GM19438 (cell line): ENCODE measurements around the gene JMJD1C.
"Not testable (repeated sequence)": the region's sequence is repeated elsewhere in the genome, so short reads cannot be mapped to it uniquely, and the experiment has no call there.

Experiments
- ATAC-seq: cut with Tn5 transposase; IDR thresholded peaks from one replicate; pipeline ENCODE4 v1.9.1; 2021; ENCODE audit warnings: low read depth; ENCODE audit not compliant: unreplicated experiment

Gene JMJD1C

DNA sequence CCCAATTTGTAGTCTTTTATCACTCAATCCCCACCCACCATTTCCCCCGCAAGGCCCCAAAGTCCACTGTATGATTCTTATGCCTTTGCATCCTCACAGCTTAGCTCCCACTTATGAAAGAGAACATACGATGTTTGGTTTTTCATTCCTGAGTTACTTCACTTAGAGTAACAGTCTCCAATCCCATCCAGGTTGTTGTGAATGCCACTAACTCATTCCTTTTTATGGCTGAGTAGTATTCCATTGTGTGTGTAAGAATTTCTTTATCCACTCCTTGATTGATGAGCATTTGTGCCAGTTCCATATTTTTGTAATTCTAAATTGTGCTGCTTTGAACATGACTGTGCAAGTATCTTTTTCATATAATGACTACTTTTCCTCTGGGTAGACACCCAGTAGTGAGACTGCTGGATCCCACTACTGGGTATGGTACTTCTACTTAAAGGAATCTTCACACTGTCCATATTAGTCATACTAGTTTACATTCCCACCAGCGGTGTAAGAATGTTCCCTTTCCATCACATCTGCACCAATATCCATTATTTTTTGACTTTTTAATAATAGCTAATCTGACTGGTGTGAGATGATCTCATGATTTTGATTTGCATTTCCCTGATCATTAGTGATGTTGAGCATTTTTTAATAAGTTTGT, 152.6 kb downstream of the JMJD1C start:
- ATAC-seq: no peak

DNA sequence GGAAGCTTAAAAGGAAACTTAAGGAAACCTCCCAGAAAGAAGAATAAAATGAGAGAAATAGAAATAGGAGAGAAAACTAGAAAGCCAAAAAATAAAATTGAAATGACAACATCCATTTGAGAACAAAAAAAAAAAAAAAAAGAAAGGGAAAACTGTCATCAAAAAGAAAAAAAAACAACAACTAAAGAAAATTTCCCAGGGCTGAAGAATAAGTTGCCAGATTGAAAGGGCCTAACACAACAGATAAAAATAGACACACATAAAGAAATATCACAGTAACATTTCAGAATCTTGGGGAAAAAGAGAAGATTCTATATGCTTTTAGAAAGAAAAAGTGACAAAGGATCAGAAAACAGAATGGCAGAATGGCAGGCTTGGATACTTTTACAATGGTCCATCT, 157.1 kb downstream of the JMJD1C start:
- no peak for ATAC-seq

DNA sequence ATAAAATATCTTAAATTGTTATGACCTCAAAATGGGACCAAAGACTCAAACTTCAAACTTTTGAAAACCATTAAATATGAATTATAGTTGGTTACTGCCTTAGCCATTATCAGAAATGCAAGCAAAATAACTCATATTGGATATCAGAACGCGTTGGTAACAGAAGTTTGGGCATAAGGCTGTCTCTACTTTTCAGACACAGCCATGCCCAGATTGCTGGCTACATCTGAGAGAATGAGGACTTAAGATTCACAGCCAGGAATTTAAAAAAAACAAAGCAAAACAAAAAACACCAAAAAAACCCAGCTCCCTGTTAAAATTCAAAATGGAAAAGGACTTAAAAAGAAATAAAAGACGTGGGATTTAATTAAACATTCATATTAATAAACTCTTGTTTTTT, 161.6 kb downstream of the JMJD1C start:
- ATAC-seq: no peak

DNA sequence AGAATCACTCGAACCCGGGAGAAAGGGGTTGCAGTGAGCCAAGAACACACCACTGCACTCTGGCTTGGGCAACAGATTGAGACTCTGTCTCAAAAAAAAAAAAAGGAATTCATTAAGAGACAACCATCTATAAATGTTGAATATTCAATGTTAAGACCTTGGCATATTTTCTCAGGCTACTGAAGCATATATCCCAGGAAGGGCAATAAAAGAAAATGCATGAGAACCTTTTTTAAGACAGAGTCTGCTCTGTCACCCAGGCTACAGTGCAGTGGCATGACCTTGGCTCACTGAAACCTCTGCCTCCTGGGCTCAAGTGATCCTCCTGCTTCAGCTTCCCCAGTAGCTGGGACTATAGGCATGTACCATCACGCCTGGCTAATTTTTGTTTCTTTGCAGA, 165.0 kb downstream of the JMJD1C start:
- ATAC-seq: no peak

DNA sequence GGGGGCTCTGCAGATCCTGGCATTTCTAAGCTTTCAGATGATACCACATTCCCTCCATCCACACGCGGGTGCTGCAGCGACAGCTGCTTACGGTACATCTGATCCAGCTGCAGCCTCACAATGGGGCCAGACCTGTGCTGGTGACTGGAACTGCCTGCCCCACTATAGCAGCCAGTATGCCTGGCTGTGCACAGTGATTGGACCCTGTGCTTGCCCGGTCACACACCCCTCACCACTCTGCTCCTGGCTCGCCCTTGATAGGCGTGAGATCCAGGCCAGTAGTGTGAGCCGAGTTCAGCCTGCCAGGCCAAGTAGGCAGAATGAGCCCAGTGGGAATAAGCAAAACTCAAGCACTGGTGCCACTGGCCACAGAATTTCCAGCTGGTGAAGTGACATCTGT, 167.8 kb downstream of the JMJD1C start:
- ATAC-seq: no peak

DNA sequence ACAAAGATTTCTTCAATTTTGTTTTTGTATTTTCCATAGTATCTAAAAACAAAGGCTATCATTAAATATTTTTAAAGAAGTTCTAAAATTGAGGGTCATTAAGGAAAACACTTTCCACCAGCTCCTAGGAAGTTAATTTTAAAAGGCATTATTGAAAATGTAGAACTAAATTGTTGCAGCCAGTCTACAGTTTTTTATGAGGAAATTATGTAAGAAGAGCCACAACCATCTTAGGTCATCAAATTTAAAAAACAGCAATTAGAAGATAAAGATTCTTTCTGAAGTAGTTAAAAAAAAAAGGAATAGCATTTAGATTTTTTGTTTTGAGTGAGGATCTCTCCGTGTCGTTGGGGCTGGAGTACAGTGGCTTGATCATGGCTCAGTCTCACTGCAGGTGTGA, 171.0 kb downstream of the JMJD1C start:
- no peak for ATAC-seq

DNA sequence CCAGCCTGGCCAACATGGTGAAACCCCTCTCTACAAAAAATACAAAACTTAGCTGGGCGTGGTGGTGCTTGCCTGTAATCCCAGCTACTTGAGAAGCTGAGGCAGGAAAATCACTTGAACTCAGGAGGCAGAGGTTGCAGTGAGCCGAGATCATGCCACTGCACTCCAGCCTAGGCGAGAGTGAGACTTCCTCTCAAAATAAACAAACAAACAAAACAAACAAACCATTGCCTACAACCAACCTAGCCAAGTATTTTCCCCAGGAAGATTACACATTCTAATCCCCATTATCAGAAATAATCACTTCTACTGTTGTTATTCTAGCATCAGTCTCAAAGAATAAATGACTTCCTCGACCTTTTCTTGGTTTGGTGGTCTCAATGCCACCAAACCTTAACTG, 172.9 kb downstream of the JMJD1C start:
- not testable (repeated sequence) for ATAC-seq

DNA sequence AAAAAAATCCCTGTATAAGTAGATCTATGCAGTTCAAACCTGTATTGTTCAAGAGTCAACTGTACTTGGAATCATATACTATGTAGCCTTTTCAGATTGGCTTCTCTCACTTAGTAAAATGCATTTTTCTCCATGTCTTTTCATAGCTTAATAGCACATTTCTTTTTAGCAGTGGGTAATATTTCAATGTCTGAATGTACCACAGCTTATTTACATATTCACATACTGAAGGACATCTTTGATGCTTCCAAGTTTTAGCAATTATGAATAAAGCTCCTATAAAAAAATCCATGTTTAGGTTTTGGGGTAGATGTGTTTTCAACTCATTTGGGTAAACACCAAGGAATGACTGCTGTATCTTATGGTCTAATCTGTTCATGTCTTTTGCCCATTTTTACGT, 177.6 kb downstream of the JMJD1C start:
- no peak for ATAC-seq

DNA sequence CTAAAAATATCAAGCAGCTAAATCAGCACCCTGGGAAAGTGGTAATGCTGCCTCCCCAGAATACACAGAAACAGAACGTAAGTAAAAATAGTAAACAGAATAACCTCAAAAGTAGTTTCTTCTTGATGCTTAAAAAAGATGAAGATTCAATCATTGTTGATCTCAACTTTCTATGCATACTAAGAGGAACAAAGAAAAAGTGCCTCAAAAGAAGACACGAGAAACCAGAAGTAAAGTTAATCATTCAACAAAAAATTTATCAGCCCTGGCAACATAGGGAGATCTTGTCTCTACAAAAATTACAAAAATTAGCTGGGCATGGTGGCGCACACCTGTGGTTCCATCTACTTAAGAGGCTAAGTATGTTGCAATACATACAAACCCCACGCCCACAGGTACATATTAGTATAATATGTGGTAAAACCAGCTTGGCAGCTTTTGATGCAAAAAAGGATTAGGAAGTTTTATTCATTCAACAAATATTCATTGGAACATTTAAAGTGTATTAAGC, 179.0 kb downstream of the JMJD1C start:
- peak; percentile 80 for ATAC-seq

DNA sequence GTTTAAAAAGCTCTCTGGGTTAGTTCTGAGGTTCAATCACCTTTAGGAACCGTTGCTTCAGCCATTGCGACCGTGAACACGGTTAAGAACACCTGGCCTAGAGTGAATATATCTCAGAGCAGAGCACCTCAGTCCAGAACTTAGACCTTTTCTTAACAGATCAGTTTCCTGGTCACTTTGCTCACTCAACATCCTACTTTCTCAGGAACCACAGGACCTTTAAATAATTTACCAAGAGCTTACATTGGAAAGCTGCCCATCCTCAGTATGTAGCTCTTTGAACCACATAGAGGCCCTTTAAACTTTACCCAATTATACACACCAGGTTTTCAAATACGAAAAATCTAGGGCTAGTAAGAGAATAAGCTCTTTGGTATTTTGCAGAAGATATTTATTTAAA, 179.4 kb downstream of the JMJD1C start:
- ATAC-seq: peak; percentile 77

DNA sequence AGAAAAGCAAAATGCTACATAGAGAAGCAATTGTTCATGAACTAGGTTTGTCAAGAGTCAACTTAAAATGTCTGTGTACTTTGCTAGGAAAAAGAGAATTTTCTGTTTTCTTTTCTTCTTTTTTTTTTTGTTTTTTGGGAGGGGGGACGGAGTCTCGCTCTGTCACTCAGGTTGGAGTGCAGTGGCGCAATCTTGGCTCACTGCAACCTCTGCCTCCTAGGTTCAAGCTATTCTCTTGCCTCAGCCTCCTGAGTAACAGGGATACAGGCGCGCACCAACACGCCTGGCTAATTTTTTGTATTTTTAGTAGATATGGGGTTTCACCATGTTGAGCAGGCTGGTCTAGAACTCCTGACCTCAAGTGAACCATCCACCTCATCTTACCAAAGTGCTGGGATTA, 181.9 kb downstream of the JMJD1C start:
- ATAC-seq: not testable (repeated sequence)

DNA sequence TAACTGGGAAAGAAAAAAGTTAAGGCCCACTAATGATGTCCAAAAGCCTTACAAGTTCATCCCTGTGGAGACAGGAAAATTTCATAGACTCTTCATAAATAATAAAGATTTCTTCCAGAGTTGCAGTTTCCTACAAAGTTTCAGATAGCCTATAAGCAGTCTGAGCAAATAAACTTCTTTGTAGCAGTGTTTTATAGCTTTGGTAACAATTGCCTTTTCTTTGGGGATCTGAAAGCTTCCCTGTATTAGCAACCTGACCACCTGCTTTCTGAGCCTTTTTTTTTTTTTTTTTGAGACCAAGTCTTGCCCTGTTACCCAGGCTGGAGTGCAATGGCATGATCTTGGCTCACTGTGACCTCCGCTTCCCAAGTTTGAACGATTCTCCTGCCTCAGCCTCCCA, 182.7 kb downstream of the JMJD1C start:
- ATAC-seq: no peak

DNA sequence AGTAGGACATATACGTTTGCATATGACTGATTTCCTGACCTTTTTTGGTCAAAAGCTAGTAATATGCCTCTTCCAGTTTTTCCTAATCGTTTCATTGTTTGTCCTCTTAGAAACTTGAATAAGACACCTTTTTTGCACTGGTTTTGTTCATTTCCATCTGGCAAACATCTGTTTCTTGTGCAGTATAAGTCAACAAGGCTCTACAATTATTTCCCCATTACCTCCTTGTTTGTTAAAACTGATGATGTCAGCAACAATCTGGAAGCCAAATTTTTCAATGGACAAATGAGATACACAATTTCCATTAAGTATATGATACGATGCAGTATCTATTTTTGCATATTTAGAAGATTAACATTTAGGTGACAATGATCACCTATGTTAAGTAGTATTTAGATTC, 183.8 kb downstream of the JMJD1C start:
- ATAC-seq: no peak

DNA sequence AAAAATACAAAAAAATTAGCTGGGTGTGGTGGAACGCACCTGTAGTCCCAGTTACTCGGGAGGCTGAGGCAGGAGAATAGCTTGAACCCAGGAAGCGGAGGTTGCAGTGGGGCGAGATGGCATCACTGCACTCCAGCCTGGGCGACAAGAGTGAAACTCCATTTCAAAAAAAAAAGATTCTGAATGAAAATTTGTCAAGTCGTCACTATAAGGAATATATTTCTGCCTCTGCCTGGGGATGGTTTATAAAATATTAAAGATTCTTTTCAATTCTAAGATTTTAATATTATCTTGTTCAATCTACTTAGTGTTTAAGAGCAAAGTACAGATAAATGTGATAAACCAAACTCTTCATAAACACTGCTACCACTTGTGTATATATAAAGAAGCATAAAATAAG, 185.4 kb downstream of the JMJD1C start:
- ATAC-seq: no peak

DNA sequence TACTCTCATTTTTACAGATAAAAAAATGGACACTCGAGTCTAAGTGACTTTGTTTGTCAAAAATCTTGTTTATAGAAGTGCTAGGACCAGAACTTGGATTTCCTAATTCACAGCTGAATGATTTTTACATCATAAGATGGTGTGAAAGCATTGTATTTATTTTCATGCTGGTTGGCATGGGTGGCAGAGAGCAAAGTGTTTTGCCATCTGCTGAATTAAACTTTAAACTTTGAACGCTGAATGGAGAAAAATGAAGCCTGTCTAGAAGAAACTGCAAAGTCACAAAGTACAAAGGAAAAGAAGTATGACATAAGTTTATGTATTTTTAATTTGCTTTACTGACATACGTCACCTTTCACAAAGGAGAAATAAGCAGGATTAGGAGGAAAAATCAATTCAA, 190.7 kb downstream of the JMJD1C start:
- ATAC-seq: no peak

DNA sequence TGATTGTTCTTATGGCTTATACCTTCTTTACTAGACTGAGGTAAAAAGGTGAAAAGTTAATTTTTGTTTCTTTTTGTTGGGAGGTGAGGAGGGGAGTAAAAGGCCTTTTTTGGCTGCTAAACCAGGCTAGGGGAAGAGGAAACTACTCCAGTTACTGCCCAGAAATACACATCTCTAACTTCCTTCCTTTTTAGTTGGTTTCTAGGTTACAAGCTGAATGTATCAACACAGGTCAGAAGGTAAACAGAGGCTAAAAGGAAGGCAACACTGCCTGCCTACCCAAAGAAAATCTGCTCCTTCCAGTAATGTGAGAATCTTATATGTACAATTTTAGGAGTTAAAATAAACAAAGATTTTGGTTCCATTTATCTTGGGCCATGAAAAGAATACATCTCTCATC, 192.2 kb downstream of the JMJD1C start:
- no peak for ATAC-seq

DNA sequence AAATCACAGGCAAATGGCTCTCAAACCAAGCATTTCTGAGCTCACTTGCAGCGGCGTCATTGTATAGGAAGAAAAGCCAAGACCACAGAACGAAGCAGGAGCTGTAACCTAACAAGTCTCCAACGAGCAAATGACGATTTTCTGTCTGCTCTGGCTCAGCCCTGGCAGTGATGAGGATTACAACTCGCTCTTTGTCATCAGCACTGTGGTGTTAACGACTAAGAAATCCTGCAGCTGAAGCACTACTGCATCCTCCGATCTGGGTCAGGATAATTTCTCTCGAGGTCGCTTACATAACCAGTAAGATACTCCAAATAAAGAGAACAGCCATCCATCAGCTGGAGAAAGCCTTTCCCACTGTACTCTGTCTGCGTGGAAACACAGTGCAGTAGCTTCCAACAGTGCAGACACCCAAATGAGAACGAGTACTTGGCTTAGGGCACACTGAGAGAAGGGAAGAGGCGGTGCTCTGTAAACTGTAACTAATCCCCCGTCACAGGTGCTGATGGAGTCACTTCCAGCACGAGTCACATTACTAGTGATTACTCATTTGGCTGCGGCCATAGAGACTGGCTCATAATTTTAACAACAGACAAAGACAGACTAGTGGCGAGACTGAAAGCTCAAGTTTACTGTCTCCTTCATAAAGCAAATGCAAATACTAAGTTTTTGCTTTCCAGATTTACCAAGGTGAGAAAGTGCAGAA, 196.8 kb downstream of the JMJD1C start:
- peak; percentile 93 for ATAC-seq

DNA sequence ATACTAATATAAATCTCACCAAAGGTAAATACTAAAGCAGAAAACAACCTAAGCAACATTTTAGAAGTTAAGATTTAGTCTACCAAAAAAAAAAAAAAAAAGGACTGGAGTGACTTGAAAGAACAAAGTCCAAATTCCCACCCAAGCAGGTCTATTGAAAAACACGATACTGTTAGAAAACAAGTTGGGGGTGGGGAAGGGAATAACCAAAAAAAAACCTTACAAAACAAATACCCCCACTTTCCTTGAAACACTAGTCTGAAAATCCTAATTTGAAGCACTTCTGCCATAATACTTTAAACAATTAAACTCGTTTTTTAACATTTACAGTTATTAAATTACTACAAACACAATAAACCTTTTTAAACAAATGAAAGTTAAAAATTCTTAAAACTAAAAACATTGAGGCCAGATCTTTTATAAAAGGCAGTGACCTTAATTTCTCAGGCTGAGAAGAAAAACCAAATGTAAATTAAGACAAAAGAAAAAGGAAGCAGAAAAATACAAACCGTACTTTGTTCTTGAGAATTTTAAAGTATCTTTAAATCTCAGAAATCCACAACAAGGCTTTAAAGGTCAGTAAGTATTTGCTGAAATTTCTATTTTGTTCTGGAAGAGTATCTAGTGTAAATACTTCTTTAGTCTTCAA, 197.5 kb downstream of the JMJD1C start:
- ATAC-seq: no peak

DNA sequence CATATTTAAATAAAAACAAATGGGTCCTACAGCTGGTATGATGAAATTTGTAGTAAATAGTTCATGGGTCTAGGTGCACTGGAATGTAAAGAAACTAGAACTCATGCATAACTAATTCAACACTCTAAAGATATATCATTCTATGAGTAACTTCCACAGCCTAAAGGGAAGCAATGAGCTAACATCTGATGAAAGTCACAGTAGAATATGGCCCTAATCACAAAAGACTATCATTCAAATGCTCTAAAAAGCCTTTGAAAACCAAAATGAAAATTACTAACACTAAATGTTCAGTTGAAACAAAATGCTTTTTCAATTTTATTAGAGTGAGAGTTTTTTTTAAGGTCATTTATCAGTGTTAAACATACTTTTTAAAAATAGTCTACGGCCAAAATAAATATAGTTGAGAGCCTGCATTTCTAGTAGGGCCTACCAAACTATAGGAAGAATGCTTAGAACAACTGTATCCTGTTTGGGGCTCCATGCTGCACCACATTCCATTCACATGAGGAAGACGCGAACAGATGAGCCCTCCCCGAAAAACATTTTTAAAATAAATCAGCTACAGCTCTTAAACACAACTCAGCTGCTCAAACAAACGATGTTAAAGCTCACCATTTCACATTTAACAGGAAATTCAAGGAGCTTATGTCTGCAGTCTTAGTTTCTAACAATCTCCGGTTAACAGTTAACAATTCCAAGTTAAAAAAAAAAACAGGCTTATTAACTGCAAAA, 198.2 kb downstream of the JMJD1C start:
- ATAC-seq: no peak

DNA sequence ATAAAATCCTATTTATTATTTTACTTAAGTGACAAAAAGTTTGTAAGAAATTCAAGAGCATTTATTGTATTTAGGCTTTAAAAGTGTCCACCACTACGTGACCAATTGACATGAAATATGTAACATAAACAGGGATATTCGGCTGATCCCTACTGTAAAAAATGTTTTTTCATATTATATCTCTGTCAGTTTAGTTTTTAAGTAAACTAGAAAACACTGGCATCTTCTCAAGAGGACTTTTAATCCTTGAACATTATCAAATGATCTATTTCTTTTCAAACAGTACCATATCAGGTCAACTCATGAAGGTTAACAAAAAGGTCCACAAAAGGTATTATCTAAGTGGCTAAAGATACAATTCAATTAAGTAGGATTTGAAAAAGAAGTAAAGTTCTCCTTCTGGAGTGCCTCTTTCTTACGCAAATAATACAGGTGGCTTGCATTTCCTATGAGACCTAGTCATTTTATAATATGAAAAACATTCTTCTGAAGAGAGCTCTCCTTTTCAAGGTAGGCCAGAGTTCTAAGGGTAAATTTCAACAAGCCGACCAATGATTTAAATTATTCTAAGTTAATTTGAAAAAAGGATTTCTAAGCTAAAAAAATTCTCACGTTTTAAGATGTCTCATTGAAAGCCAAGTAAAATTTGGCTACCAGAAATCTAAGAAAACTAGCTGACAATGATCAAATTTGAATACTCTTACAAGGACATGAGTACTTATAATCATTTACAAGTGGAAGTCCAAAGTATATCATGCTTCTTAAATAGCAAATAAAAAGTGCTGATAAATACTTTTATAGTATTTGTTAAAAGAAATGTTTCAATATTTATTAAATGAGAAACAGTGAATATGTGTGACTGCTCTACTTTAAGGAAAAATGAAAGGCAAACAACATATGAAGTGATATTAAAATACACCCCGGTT, 199.1 kb downstream of the JMJD1C start:
- ATAC-seq: no peak
